ENCODE results near the gene SLC38A10.

The SLC38A10 gene

GRCh38 chr17:81219476-81220180 is 75.5 kb downstream of the SLC38A10 start:
- no peaks in the 10 kb centered on the region for H3K27me3 ChIP-seq (ENCODE audit: control insufficient read depth, insufficient read depth, low read length)
- H3K27ac ChIP-seq (ENCODE audit: low read length) = no peak overlapping the region
- H3K4me1 ChIP-seq (ENCODE audit: control insufficient read depth, low read depth, low read length) = peaks cover 5% of the 10 kb centered on the region
- H3K4me3 ChIP-seq (ENCODE audit: low read length) = no peak overlapping the region
- H3K9me3 ChIP-seq (ENCODE audit: control insufficient read depth, low read depth, low read length) = no peaks in the 10 kb centered on the region
- H3K36me3 ChIP-seq (ENCODE audit: control insufficient read depth, low read depth, low read length) = peaks cover 3% of the 10 kb centered on the region
- no peak overlapping the region for H3K9ac ChIP-seq (ENCODE audit: low read length)

- no peak overlapping the region for H3K27ac ChIP-seq (ENCODE audit: low read length)
- H3K4me1 ChIP-seq (ENCODE audit: control insufficient read depth, low read depth, low read length) = peaks cover 5% of the 10 kb centered on the region
- no peaks in the 10 kb centered on the region for H3K27me3 ChIP-seq (ENCODE audit: control insufficient read depth, insufficient read depth, low read length)
- H3K36me3 ChIP-seq (ENCODE audit: control insufficient read depth, low read depth, low read length) = peaks cover 3% of the 10 kb centered on the region
- no peak overlapping the region for H3K9ac ChIP-seq (ENCODE audit: low read length)
- H3K9me3 ChIP-seq (ENCODE audit: control insufficient read depth, low read depth, low read length) = no peaks in the 10 kb centered on the region
- no peak overlapping the region for H3K4me3 ChIP-seq (ENCODE audit: low read length)
Observed at GRCh38 chr17:81218991-81219390, 76.1 kb downstream of the SLC38A10 start.

- Histone ChIP-seq H3K27me3 (ENCODE audit: control insufficient read depth, insufficient read depth, low read length) (no peaks in the 10 kb centered on the region), H3K27ac (ENCODE audit: low read length) (no peak overlapping the region), H3K36me3 (ENCODE audit: control insufficient read depth, low read depth, low read length) (peaks cover 3% of the 10 kb centered on the region), H3K4me3 (ENCODE audit: low read length) (no peak overlapping the region), H3K9ac (ENCODE audit: low read length) (no peak overlapping the region), H3K9me3 (ENCODE audit: control insufficient read depth, low read depth, low read length) (no peaks in the 10 kb centered on the region), H3K4me1 (ENCODE audit: control insufficient read depth, low read depth, low read length) (peaks cover 5% of the 10 kb centered on the region)
Observed at GRCh38 chr17:81218459-81218858, 76.6 kb downstream of the SLC38A10 start.

- H3K4me3 ChIP-seq (ENCODE audit: low read length) = no peak overlapping the region
- peaks cover 5% of the 10 kb centered on the region for H3K4me1 ChIP-seq (ENCODE audit: control insufficient read depth, low read depth, low read length)
- no peaks in the 10 kb centered on the region for H3K9me3 ChIP-seq (ENCODE audit: control insufficient read depth, low read depth, low read length)
- no peak overlapping the region for H3K9ac ChIP-seq (ENCODE audit: low read length)
- H3K27ac ChIP-seq (ENCODE audit: low read length) = no peak overlapping the region
- H3K27me3 ChIP-seq (ENCODE audit: control insufficient read depth, insufficient read depth, low read length) = no peaks in the 10 kb centered on the region
- H3K36me3 ChIP-seq (ENCODE audit: control insufficient read depth, low read depth, low read length) = peaks cover 3% of the 10 kb centered on the region
Observed at GRCh38 chr17:81217491-81217890, 77.6 kb downstream of the SLC38A10 start.

- Histone ChIP-seq H3K4me1 (ENCODE audit: control insufficient read depth, low read depth, low read length) (no peaks in the 10 kb centered on the region), H3K9me3 (ENCODE audit: control insufficient read depth, low read depth, low read length) (no peaks in the 10 kb centered on the region), H3K4me3 (ENCODE audit: low read length) (no peak overlapping the region), H3K27me3 (ENCODE audit: control insufficient read depth, insufficient read depth, low read length) (no peaks in the 10 kb centered on the region), H3K27ac (ENCODE audit: low read length) (no peak overlapping the region), H3K9ac (ENCODE audit: low read length) (no peak overlapping the region), H3K36me3 (ENCODE audit: control insufficient read depth, low read depth, low read length) (peaks cover 3% of the 10 kb centered on the region)
Observed at GRCh38 chr17:81213978-81214377, 81.1 kb downstream of the SLC38A10 start.

- Histone ChIP-seq H3K36me3 (ENCODE audit: control insufficient read depth, low read depth, low read length) (no peaks in the 10 kb centered on the region), H3K27me3 (ENCODE audit: control insufficient read depth, insufficient read depth, low read length) (no peaks in the 10 kb centered on the region), H3K9me3 (ENCODE audit: control insufficient read depth, low read depth, low read length) (no peaks in the 10 kb centered on the region), H3K4me3 (ENCODE audit: low read length) (no peak overlapping the region), H3K27ac (ENCODE audit: low read length) (no peak overlapping the region), H3K4me1 (ENCODE audit: control insufficient read depth, low read depth, low read length) (no peaks in the 10 kb centered on the region), H3K9ac (ENCODE audit: low read length) (no peak overlapping the region)
Observed at GRCh38 chr17:81212365-81212764, 82.7 kb downstream of the SLC38A10 start.

- Histone ChIP-seq H3K36me3 (ENCODE audit: control insufficient read depth, low read depth, low read length) (no peaks in the 10 kb centered on the region), H3K4me3 (ENCODE audit: low read length) (no peak overlapping the region), H3K4me1 (ENCODE audit: control insufficient read depth, low read depth, low read length) (no peaks in the 10 kb centered on the region), H3K9ac (ENCODE audit: low read length) (no peak overlapping the region), H3K27me3 (ENCODE audit: control insufficient read depth, insufficient read depth, low read length) (no peaks in the 10 kb centered on the region), H3K9me3 (ENCODE audit: control insufficient read depth, low read depth, low read length) (no peaks in the 10 kb centered on the region), H3K27ac (ENCODE audit: low read length) (no peak overlapping the region)
Observed at GRCh38 chr17:81210868-81211267, 84.2 kb downstream of the SLC38A10 start.

GRCh38 chr17:81210466-81210865 is 84.6 kb downstream of the SLC38A10 start:
- Histone ChIP-seq H3K9me3 (ENCODE audit: control insufficient read depth, low read depth, low read length) (no peaks in the 10 kb centered on the region), H3K4me3 (ENCODE audit: low read length) (no peak overlapping the region), H3K36me3 (ENCODE audit: control insufficient read depth, low read depth, low read length) (no peaks in the 10 kb centered on the region), H3K27ac (ENCODE audit: low read length) (no peak overlapping the region), H3K27me3 (ENCODE audit: control insufficient read depth, insufficient read depth, low read length) (no peaks in the 10 kb centered on the region), H3K4me1 (ENCODE audit: control insufficient read depth, low read depth, low read length) (no peaks in the 10 kb centered on the region), H3K9ac (ENCODE audit: low read length) (no peak overlapping the region)

- Histone ChIP-seq H3K36me3 (ENCODE audit: control insufficient read depth, low read depth, low read length) (peaks cover 3% of the 10 kb centered on the region), H3K4me1 (ENCODE audit: control insufficient read depth, low read depth, low read length) (no peaks in the 10 kb centered on the region), H3K9me3 (ENCODE audit: control insufficient read depth, low read depth, low read length) (no peaks in the 10 kb centered on the region), H3K27ac (ENCODE audit: low read length) (no peak overlapping the region), H3K4me3 (ENCODE audit: low read length) (no peak overlapping the region), H3K27me3 (ENCODE audit: control insufficient read depth, insufficient read depth, low read length) (no peaks in the 10 kb centered on the region), H3K9ac (ENCODE audit: low read length) (no peak overlapping the region)
Observed at GRCh38 chr17:81209141-81209540, 86.0 kb downstream of the SLC38A10 start.

- Histone ChIP-seq H3K4me1 (ENCODE audit: control insufficient read depth, low read depth, low read length) (no peaks in the 10 kb centered on the region), H3K27ac (ENCODE audit: low read length) (no peak overlapping the region), H3K27me3 (ENCODE audit: control insufficient read depth, insufficient read depth, low read length) (no peaks in the 10 kb centered on the region)
Observed at GRCh38 chr17:81208651-81209050, 86.5 kb downstream of the SLC38A10 start.

GRCh38 chr17:81207610-81208581 is 87.2 kb downstream of the SLC38A10 start:
- H3K9me3 ChIP-seq (ENCODE audit: control insufficient read depth, low read depth, low read length) = no peaks in the 10 kb centered on the region
- H3K27me3 ChIP-seq (ENCODE audit: control insufficient read depth, insufficient read depth, low read length) = no peaks in the 10 kb centered on the region
- no peak overlapping the region for H3K4me3 ChIP-seq (ENCODE audit: low read length)
- H3K4me1 ChIP-seq (ENCODE audit: control insufficient read depth, low read depth, low read length) = no peaks in the 10 kb centered on the region
- no peak overlapping the region for H3K9ac ChIP-seq (ENCODE audit: low read length)
- H3K27ac ChIP-seq (ENCODE audit: low read length) = no peak overlapping the region
- peaks cover 3% of the 10 kb centered on the region for H3K36me3 ChIP-seq (ENCODE audit: control insufficient read depth, low read depth, low read length)

More at GRCh38 chr17:81208651-81209050, 86.5 kb downstream of the SLC38A10 start:
- no peak overlapping the region for H3K9ac ChIP-seq (ENCODE audit: low read length)
- H3K9me3 ChIP-seq (ENCODE audit: control insufficient read depth, low read depth, low read length) = no peaks in the 10 kb centered on the region
- H3K4me3 ChIP-seq (ENCODE audit: low read length) = no peak overlapping the region
- H3K36me3 ChIP-seq (ENCODE audit: control insufficient read depth, low read depth, low read length) = peaks cover 3% of the 10 kb centered on the region

All from iPS-18a (cell line).